NCI-H226 (cell line): ENCODE measurements around the gene PLEKHF1.

ENCODE experiments used
- DNase-seq: peaks from one replicate; pipeline ENCODE4 v3.0.0-alpha.2; 2015

Gene PLEKHF1

DNA sequence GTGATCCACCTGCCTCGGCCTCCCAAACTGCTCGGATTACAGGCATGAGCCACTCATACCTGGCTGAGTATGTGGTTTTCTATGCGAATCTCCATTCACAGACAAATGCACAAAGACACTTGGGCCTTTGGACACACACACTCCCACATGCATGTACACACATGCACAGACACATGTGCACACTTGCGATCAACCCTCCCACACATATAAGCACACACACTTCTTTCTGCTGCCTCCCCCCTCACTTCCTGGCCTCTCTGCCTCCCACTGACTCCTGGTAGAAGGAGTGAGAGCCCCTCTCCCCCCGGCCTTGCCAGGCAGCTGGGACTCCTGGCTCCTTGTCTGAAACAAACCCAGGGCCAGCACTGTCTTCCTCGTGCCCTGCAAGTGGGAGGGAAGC lies 29.3 kb upstream of the PLEKHF1 start:
- DNase-seq: no peak

GRCh38 chr19:29636553-29637360 lies 28.5 kb upstream of the PLEKHF1 start:
- DNase-seq: no peak

GRCh38 chr19:29639086-29639485 lies 26.2 kb upstream of the PLEKHF1 start:
- no peak for DNase-seq

DNA sequence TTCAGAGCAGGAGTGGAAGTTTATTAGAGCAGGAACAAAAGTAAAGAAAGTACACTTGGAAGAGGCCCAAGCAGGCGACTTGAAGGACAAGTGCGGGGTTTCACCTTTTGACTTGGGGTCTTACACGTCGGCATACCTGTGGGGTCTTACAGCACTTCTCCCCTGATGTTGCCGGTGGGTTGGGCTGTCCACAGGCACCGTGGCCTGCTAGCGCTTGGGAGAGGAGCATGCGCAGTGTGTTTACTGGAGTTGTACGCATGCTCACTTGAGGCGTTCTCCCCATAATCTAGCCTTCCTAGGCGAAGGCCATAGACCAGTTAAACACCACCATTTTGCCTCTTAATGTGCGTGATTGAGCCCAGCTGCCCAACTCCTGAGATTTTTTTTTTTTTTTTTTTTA lies 25.0 kb upstream of the PLEKHF1 start:
- DNase-seq: no peak

DNA sequence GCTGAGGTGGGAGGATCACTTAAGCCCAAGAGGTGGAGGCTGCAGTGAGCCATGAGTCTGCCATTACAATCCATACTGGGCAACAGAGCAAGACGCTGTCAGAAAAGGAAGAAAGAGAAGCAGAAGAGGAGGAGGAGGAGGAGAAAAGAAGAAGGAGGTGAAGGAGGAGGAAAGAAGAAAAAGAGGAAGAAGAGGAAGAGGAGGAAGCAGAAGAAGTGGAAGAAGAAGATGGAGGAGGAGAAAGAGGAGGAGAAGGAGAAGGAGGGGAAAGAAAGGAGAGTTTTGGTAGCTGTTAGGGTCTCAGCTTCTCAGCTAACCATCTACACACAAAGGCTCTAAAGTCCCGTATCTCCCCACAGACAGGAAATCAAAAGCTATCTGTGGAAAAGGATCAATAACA lies 23.7 kb upstream of the PLEKHF1 start:
- no peak for DNase-seq

- DNase-seq: no peak
Observed at GRCh38 chr19:29643361-29643935, 21.8 kb upstream of the PLEKHF1 start.

- no peak for DNase-seq
Observed at GRCh38 chr19:29644210-29644609, 21.1 kb upstream of the PLEKHF1 start.

DNA sequence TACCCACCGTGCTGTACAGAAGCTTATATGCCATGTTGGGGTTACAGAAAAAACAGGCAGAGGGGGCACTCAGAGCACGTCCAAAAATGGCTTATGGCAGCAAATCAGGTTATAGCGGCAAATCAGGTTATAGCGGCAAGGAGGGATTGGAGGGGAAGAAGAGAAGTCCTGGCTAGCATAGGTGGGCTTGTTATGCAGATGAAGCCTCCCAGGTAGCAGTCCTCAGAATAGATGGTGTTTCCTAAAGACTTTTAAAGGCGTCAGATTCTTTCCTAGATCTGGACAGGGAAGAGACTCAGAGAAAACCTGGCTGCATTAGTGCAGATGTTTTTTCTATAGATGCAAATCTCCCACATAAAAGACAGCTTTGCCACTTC lies 19.8 kb upstream of the PLEKHF1 start:
- DNase-seq: no peak

- DNase-seq: peak; percentile 67
Observed at GRCh38 chr19:29645911-29646310, 19.4 kb upstream of the PLEKHF1 start.

- no peak for DNase-seq
Observed at GRCh38 chr19:29650772-29651387, 14.4 kb upstream of the PLEKHF1 start.

DNA sequence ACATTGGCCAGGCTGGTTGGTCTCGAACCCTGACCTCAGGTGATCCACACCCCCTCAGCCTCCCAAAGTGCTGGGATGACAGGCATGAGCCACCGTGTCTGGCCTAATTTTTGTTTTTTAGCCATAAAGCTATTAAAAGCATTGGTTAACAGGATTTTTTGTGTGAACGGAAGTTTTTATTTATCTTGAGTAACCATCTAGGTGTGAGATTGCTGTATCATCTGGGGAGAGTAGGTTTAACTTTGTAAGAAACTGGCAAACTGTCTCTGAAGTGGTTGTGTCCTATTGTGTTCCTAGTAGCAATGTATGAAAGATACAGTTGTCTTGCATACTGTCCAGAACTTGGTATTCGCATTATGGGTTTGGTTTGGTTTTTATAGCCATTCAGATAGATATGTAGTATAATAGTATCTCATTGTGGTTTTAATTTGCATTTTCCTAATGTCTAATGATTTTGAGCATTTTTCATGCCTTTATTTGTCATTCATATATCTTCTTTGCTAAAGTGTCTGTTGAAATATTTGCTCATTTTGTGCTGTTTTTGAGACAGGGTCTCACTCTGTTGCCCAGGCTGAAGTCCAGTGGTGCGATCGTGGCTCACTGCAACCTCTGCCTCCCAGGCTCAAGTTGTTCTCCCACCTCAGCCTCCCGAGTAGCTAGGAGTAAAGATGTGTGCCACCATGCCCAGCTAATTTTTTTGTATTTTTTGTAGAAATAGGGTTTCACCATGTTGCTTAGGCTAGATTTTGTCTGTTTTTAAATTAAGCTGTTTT lies 13.5 kb upstream of the PLEKHF1 start:
- no peak for DNase-seq

- DNase-seq: no peak
Observed at GRCh38 chr19:29653398-29653797, 11.9 kb upstream of the PLEKHF1 start.

GRCh38 chr19:29655648-29656335 lies 9.5 kb upstream of the PLEKHF1 start:
- DNase-seq: no peak

- no peak for DNase-seq
Observed at GRCh38 chr19:29658221-29658991, 6.9 kb upstream of the PLEKHF1 start.

DNA sequence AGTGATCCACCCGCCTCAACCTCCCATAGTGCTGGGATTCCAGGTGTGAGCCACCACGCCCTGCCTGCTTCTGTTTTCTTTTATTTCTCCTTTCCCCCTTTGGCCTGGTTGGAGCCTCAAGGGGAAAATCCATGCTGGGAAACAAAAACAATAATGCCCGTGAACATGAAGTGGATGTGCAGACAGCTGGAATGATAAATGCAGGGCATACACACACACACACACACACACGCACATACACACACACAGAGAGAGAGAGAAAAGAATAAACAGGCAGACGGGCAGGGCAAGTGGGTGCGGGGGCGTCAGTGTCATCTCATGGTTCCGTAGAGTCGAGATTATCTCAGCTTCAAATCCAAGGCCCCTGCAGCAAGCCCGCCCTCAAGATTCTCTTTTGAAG lies 4.4 kb upstream of the PLEKHF1 start:
- DNase-seq: no peak

DNA sequence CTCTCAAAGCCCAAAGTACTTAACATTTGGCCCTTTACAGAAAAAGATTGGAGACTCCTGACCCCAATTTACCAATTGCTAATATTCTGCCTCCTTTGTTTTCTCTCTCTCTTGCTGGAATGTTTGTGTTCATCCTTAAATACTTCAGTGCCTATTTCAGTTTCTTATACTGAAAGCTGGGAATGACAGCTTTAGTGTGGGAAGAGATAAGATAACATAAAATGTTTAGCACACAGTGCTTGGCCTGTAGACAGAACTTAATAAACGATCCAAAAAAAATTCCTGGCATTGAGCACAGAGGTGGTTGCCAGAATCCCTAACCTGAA lies 3.0 kb upstream of the PLEKHF1 start:
- DNase-seq: no peak

DNA sequence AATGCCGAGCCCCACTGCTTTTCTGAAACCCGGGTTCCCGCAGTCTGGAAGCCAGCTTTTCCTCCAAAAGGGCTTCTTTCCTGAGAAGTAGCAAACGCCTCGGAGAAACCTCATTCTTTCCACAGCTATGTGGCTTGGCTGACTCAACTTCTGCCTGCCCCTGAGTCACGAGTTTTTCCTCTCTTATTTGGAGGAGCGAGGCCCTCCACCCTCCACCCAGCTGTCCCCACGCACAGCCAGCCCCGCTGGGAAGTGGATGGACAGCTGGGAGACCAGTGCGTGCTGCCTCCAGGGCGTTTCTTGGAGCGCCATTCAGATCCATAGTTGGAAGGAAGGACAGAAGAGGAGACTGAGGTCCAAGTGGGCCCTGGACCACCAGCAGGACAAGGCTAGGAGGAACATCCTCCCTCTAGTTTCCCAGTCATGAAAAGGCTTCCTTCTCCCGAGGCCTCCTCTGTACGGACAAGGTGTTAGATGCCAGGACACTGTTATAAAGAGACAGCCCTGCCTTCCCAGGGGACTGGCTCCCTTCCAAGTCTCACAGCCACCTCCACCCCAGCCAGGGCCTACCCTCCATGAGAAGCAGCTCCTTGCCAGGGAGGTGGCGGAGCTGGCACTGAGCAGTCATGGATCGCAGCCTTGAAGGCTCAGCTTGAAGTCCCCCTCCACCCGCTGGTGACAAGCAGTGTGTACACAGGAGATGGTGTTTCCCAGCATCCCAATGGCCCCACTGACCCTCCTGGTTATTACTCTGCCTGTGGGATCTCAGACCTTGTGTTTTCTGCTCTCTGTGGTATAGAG lies 2.5 kb upstream of the PLEKHF1 start:
- DNase-seq: peak; percentile 96

DNA sequence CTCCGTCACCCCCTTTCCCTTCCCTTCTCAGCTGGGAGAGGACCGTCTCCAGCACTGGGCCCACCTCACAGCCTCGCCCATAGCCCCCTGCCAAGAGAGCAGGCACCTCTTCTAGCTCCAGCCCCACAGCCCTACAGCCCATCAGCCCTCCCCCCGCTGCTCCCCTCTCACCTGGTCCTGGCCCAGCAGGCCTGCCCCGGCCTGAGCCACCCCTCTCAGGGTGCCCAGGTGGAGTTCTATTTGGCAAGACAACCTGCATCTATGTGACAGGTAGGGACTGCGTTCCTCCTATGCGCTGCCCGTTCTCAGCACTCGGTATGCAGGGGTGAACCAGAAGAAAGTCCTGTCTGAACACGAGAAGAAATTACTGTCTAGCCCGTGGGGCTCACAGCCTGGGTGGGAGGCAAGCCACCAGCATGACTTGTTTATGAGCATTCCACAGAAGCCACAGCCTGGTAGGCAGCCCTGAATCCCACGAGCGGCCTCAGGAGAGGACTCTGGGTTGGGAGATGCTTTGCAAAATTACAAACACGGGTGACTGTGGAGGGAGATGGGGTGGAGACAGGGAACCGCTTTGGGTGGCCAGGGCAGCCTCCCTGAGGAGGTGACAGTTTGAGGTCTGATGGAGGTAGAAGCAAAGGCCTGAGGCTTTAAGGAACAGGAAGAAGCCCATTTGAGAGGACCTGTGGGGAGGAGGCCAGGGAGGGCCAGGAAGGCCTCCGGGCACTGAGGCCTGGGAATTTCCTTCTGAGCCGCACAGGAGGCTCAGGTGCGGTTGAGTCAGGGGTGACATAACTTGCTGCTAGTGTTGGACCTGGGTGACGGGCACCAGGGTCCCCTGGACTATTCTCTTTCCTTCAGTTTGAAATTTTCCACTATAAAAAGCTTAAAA lies 1.2 kb upstream of the PLEKHF1 start:
- DNase-seq: peak; percentile 25

DNA sequence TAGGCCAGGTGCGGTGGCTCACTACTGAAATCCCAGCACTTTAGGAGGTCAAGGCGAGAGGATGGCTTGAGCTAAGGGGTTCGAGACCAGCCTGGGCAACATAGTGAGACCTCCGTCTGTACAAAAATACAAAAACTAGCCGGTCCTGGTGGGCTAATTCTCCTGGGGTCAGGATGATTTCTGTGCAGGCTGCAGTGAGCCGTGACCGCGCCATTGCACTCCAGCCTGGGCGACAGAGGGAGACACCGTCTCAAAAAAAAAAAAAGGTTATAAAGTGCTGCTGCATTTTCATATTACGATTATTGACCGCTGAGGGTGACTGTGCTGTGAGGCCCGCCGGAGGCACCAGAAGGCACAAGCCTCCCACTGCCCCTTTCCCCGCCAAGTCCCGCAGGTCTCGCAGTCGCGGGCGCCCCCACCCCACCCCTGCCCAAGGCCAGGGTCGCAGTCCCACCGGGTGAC lies 477 bp upstream of the PLEKHF1 start:
- no peak for DNase-seq
